NCI-H1417 treated with DMSO at 0.1 percent for 48 hours (cell line): Measurements from ENCODE around the gene NKD2.
"Not testable (repeated sequence)": the region's sequence is repeated elsewhere in the genome, so short reads cannot be mapped to it uniquely, and the experiment has no call there.

Source experiments
- DNase-seq: peaks from one replicate; lab custom pipeline; 2025; lab: John Stamatoyannopoulos, UW

Gene NKD2

DNA sequence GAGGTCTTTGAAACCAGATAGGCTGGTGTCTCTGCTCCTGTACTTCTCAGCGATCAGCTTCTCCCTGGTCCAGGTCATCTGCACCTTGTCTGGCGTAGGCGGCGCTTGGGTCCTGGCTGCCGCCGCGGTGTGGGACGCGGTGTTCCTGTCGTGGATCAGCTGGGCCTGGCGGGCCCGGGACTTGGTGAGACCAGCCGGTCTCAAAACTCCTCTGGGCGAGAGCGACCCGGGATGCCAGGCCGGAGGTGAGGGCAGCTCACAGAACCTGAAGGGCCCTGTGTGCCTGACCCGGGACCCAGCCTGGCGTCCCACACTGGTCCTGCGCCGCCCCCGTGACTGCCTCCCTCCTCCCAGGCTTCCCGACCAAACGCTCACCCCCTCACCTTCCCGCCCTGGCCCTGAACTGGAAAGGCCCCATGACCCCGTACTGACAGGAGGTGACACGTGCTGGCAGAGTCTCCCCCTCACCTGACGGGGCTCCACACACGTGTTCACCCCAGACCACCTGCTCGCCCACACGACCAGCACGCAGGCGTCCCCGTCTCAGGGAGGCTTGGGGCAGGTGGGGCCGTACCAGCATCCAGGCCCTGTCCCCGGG lies 49.0 kb downstream of the NKD2 start:
- DNase-seq, result no peak

- DNase-seq, result no peak
These were observed 49.7 kb downstream of the NKD2 start for GRCh38 chr5:1058083-1058945.

- no peak for DNase-seq
These were observed 50.6 kb downstream of the NKD2 start for GRCh38 chr5:1058988-1059883.

DNA sequence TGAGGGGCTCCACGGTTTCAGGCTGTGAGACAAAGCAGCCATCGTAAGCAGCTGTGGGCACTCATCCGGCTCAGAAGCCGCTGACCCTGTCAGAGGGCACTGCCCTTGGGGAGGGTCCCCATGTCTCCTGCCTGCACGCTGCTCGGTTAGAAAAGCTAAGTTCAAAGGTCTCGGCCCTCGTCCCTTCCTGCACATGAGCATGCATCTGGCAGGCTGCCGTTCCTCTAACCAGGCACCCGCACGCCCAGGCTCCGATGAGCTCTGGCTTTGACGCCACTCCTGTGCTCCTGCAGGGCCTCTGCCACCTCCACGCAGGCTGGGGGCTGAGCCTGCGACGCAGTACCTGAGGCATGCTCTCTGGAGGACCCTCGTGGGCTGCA lies 51.3 kb downstream of the NKD2 start:
- no peak for DNase-seq

DNA sequence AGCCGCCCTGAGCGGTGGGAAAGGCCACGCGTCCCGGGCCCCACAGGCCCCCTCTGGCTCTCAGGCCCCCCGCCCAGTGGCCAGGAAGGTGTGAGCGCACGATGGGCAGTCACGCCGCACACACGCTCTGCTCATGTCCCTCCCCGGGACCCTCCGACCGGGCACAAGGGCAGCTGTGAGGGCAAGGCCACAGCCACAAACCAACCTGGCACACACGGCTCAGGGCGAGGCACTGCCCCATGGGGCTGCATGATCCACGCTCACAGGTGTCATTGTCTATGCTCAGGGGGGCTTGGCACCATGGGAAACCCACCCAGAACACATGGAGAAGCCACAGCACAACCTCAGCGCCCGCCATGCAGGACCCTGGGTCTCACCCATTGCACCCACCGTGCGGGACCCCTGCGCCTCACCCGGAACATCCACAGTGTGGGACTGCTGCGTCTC lies 52.0 kb downstream of the NKD2 start:
- DNase-seq, result no peak

DNA sequence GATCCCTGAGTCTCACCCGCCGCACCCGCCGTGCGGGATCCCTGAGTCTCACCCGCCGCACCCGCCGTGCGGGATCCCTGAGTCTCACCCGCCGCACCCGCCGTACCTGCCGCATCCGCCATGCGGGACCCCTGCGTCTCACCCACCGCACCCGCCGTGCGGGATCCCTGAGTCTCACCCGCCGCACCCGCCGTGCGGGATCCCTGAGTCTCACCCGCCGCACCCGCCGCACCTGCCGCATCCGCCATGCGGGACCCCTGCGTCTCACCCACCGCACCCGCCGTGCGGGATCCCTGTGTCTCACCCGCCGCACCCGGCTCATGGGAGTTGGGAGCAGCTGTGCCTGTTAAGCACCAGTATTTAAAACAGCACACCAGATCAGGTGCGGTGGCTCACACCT lies 52.7 kb downstream of the NKD2 start:
- not testable (repeated sequence) for DNase-seq

DNA sequence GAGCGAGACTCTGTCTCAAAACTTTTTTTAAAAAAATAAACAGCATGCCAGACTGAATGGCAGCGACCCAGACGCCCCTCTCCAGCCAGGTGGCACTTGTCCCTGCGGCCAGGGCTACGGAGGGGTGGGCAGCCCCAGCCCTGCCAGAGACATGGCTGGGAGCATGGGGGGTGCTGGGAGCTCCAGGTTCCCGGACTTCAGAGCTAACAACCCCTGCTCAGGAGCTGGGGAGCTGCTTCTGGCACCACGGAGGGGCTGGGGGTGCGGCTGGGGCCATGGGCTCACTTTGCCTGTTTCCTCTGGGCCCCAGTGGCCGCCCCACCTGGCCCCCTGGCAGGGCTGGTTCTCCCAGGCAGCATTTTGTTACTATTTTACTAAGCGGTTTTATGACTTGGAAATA lies 53.3 kb downstream of the NKD2 start:
- DNase-seq, result no peak

DNA sequence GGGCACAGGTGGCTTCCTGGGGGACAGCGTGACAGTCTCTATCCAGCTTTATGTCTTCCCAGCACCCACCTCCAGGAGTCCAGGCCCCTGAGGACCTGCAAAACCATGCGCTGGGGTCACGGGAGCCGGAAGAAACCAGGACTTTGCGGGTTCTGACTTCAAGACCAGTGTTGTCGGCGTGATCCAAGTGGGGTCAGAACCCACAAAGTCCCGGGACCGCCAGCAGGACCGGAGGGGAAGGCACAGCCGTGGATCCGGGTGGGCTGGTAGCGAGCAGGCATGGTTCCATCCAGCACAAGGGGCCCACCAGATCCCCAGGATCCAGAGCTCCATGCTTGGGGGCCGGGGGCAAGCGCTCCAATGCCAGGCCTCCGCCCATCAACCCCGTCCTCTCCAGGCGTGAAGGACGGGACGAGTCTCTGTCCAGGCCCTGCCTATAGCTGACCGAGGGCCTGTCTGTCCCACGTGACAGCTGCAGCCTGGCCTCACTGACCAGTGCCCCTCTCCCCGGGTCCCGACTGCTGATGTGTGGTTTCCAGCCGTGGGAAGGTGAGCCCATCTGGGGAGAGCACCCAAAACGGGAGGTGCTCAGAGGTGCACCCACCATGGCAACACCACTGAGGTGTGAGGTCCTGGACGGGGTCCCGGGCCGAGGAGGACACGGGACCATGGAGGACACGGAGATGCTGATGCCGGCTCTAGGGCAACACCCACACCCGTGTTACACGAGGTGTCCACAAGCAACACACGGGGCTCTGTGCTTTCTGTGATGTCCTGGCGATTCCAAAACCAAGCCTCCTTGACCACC lies 54.4 kb downstream of the NKD2 start:
- no peak for DNase-seq

GRCh38 chr5:1063661-1064382 lies 55.2 kb downstream of the NKD2 start:
- no peak for DNase-seq

DNA sequence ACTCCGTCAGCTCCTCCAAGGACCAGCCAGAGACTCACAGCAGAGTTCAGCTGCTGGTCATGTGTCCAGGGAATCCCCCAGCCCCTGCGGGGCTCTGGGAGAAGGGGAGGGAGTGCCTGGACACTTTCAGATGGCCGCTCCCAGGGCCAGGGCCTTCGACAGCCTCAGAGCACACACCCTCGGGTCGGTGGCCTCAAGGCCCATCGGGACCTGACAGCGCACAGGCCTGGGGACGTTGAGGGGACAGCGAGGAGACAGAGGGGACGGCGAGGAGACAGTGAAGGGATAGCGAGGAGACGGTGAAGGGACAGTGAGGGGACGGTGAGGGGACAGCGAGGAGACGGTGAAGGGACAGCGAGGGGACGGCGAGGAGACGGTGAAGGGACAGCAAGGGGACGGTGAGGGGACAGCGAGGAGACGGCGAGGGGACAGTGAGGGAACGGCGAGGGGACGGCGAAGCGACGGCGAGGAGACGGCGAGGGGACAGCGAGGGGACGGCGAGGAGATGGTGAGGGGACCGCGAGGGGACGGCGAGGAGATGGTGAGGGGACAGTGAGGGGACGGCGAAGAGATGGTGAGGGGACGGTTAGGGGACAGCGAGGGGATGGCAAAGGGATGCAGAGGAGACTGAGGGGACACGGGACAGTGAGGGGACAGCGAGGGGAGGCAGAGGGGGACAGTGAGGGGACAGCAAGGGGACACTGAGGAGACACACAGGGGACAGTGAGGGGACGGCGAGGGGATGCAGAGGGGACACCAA lies 56.0 kb downstream of the NKD2 start:
- DNase-seq, result no peak

DNA sequence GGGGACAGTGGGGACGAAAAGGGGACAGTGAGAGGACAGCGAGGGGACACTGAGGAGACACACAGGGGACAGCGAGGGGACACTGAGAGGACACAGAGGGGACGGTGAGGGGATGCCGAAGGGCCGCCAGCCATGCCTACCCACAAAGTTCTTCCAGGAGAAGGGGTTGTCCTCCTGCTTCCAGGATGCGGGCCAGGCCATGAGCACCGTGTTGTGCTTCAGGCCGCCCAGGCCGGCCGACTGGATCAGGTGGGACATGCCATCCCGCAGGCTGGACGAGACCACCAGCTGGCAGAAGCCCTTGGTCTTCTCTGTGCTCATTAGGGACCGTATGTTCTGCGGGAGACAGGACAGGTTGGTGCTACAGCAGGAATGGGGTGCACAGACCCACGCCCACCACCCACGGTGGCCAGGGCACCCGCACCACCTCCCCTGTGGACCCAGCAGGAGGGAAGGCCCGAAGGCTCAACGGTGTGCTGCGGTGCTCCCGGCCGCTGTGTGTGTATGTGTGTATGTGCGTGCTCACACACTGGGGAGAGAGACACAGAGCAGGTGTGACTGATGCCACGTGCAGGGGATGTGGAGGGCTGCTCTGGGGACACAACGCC lies 56.6 kb downstream of the NKD2 start:
- DNase-seq, result no peak

- no peak for DNase-seq
These were observed 57.5 kb downstream of the NKD2 start for GRCh38 chr5:1065891-1066650.

- no peak for DNase-seq
These were observed 58.1 kb downstream of the NKD2 start for GRCh38 chr5:1066676-1067075.

DNA sequence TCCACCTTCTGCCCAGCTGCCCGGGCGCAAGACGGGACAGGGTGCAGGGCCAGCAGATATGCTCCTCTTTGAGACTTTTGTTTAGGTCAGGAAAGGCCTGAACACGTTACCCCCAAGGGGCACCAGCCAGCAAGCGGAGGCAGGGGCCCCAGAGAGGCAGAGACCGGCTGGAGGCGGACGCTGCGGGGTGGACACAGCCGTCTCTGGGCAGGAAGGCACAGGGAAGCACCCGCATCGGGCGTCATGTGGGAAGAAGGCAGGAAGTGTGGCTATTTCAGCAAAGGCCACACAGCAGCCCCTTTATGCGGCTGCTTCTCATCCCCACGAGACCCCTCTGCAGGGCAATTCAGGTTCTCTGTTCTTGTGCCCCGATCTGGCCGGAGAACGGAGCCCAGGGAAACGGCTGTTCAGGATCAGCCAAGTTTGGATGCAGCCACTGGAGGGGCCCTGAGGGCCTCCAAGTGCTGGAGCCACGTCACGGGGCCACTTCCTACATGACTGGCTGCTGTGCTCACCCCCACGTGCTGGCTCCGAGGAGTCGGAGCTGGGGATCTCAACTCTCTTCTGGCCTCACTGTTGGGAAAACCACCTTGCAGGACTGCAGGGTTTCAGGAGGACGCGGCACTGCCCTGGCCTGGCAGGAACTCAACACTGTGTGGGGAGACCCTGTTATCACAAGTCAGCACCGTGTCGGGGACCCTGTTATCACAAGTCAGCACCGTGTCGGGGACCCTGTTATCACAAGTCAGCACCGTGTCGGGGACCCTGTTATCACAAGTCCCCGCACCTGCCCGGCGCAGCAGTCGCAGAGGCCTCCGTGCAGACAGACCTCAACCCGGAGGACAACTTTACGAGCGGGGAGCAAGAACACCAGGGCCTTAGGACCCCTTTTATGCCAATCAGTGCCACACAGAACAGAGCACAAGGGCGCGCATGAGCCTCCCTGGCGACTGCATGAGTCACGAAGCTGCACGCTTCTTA lies 58.8 kb downstream of the NKD2 start:
- no peak for DNase-seq

DNA sequence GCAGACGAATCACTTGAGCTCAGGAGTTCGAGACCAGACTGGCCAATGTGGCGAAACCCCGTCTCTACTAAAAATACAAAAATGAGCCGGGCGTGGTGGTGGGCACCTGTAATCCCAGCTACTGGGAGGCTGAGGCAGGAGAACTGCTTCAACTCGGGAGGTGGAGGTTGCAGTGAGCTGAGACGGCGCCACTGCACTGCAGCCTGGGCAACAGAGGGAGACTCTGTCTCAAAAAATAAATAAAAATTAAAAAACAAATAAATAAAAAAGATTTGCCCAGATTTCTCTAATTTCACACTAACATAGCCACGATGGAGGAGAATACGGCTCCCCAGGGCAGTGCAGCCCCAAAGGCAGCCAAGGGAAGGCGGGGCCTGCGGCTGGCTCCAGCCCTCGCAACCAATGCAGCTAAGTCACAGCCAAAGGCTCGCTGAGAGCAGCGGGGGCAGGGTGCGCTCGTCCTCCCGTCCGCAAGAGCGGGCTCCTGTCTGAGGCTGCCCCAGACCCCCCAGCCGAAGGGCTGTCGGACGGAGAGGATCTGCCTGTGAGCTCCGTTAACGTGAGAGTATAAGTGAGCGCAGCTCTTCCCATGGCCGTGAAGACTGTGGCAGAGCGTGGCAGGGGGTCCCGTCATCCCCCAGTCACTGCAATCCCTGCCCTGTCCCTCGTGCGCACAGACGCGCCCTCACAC lies 59.7 kb downstream of the NKD2 start:
- no peak for DNase-seq

GRCh38 chr5:1068895-1069719 lies 60.5 kb downstream of the NKD2 start:
- DNase-seq, result no peak

DNA sequence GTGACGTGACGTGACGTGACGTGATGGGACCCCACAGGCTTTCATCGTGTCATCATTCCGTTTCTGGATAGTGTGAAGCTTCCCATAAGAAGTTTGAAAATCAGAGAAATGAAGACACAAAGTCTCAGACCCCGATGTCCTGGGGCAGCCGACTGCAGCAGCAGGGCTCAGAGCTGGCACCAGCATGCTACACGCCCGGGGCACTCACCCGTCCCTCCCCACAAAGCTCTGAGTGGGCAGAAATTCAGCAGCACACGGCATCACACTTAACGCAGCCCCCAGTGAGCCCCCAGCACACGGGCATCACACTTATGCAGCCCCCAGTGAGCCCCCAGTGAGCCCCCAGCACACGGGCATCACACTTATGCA lies 61.1 kb downstream of the NKD2 start:
- no peak for DNase-seq
